Measurements from ENCODE around the gene TMEM123.

Gene TMEM123

GRCh38 chr11:102465696-102466095, 13.1 kb upstream of the TMEM123 start:
- Histone ChIP-seq H3K4me3 (ENCODE audit: severe bottlenecking) (no peak overlapping the region), H3K9me3 (ENCODE audit: severe bottlenecking) (no peaks in the 10 kb centered on the region), H3K27me3 (ENCODE audit: insufficient read depth, poor library complexity, severe bottlenecking) (no peaks in the 10 kb centered on the region), H3K4me1 (ENCODE audit: insufficient read depth, poor library complexity, severe bottlenecking) (peaks cover 25% of the 10 kb centered on the region), H3K27ac (ENCODE audit: poor library complexity, severe bottlenecking) (no peak overlapping the region), H3K36me3 (ENCODE audit: low read depth) (no peaks in the 10 kb centered on the region)
- no peak for ATAC-seq (ENCODE audit: low read depth)
- no peak for DNase-seq (ENCODE audit: low spot score)
- TF ChIP-seq, protein P1, sequence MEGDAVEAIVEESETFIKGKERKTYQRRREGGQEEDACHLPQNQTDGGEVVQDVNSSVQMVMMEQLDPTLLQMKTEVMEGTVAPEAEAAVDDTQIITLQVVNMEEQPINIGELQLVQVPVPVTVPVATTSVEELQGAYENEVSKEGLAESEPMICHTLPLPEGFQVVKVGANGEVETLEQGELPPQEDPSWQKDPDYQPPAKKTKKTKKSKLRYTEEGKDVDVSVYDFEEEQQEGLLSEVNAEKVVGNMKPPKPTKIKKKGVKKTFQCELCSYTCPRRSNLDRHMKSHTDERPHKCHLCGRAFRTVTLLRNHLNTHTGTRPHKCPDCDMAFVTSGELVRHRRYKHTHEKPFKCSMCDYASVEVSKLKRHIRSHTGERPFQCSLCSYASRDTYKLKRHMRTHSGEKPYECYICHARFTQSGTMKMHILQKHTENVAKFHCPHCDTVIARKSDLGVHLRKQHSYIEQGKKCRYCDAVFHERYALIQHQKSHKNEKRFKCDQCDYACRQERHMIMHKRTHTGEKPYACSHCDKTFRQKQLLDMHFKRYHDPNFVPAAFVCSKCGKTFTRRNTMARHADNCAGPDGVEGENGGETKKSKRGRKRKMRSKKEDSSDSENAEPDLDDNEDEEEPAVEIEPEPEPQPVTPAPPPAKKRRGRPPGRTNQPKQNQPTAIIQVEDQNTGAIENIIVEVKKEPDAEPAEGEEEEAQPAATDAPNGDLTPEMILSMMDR (IDR thresholded peaks at IDR 0.05; ENCODE audit: poor library complexity, severe bottlenecking): no peak

DNA sequence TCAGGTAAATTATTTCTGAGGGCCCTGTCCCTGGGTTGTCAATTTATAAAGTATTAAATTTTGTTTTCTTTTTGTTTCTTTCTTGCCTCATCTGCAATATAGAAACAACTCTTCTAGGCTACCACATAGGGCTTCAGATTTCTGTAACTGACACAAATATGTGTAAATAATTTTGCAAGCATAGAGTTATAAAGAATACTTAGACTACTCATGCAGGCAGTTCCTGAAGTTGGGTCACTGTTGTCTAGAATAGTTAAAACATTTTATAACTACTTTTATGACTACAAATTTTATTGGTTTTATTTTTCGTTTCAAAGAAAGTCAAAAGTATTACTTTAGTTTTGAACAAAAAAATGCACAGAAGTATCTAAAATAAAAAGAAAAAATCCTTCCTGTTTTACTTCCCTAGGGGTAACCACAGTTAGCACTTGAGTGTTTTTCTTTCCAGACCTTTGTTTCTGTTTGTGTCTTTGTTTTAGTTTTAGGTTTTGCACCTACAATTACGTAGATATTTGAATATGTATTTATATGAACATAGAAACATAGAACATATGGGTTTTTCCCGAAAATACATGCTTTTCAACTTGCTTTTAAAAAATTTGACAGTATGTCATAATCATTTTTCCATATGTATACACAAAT, 12.4 kb upstream of the TMEM123 start:
- DNase-seq (ENCODE audit: low spot score): no peak
- no peaks in the 10 kb centered on the region for H3K27me3 ChIP-seq (ENCODE audit: insufficient read depth, poor library complexity, severe bottlenecking)
- H3K9me3 ChIP-seq (ENCODE audit: severe bottlenecking): no peaks in the 10 kb centered on the region
- peaks cover 25% of the 10 kb centered on the region for H3K4me1 ChIP-seq (ENCODE audit: insufficient read depth, poor library complexity, severe bottlenecking)
- TF ChIP-seq, protein P1 (IDR thresholded peaks at IDR 0.05; ENCODE audit: poor library complexity, severe bottlenecking): no peak
- H3K4me3 ChIP-seq (ENCODE audit: severe bottlenecking): no peak overlapping the region
- ATAC-seq (ENCODE audit: low read depth): no peak
- no peak overlapping the region for H3K27ac ChIP-seq (ENCODE audit: poor library complexity, severe bottlenecking)
- no peaks in the 10 kb centered on the region for H3K36me3 ChIP-seq (ENCODE audit: low read depth)

- DNase-seq (ENCODE audit: low spot score): no peak
- no peak for ATAC-seq (ENCODE audit: low read depth)
- Histone ChIP-seq H3K4me3 (ENCODE audit: severe bottlenecking) (no peak overlapping the region), H3K27me3 (ENCODE audit: insufficient read depth, poor library complexity, severe bottlenecking) (no peaks in the 10 kb centered on the region), H3K36me3 (ENCODE audit: low read depth) (no peaks in the 10 kb centered on the region), H3K4me1 (ENCODE audit: insufficient read depth, poor library complexity, severe bottlenecking) (peaks cover 19% of the 10 kb centered on the region), H3K9me3 (ENCODE audit: severe bottlenecking) (no peaks in the 10 kb centered on the region), H3K27ac (ENCODE audit: poor library complexity, severe bottlenecking) (no peak overlapping the region)
- TF ChIP-seq, protein P1 (IDR thresholded peaks at IDR 0.05; ENCODE audit: poor library complexity, severe bottlenecking): no peak
Measured at GRCh38 chr11:102464037-102464436, 11.5 kb upstream of the TMEM123 start.

DNA sequence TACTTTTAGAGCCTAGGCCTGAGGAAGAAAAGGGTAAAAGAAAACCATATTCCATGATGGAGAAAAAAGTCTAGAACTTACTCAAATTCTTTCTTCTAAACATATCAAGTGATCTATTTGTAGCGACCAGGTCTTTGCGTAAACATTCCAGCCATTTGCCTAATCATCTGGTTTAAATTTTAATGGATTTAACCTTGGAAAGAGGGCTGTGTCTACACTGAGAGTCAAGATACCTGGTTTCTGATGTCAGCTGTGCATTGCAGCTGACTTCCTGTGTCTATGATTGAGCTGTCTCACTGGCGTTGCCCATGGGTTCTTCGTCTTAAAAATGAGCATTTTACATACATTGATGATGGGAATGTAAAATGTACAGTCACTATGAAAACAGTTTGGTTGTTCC, 10.0 kb upstream of the TMEM123 start:
- Histone ChIP-seq H3K4me1 (ENCODE audit: insufficient read depth, poor library complexity, severe bottlenecking) (peaks cover 9% of the 10 kb centered on the region), H3K27ac (ENCODE audit: poor library complexity, severe bottlenecking) (no peak overlapping the region), H3K27me3 (ENCODE audit: insufficient read depth, poor library complexity, severe bottlenecking) (no peaks in the 10 kb centered on the region), H3K9me3 (ENCODE audit: severe bottlenecking) (no peaks in the 10 kb centered on the region), H3K4me3 (ENCODE audit: severe bottlenecking) (no peak overlapping the region), H3K36me3 (ENCODE audit: low read depth) (no peaks in the 10 kb centered on the region)
- no peak for DNase-seq (ENCODE audit: low spot score)
- TF ChIP-seq, protein P1 (IDR thresholded peaks at IDR 0.05; ENCODE audit: poor library complexity, severe bottlenecking): no peak
- ATAC-seq (ENCODE audit: low read depth): no peak

DNA sequence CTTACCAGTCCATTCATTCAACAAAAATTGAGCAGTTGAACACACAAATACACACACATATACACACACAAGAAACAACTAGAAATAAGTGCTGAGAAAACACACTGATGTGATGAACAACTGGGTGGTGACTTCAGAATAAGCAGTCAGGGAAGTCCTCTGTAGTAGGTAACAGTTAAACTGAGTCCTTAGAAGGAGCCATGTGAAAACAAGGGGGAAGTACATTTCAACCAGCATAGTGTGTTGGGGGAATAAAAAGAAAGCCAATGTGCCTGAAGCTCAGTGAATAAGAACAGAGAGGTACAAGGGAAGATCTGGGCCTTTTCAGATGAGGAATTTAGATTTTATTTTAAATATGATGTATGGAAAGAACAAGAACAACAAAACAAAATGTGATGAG, 6.8 kb upstream of the TMEM123 start:
- Histone ChIP-seq H3K4me3 (ENCODE audit: severe bottlenecking) (no peak overlapping the region), H3K9me3 (ENCODE audit: severe bottlenecking) (no peaks in the 10 kb centered on the region), H3K27ac (ENCODE audit: poor library complexity, severe bottlenecking) (no peak overlapping the region), H3K36me3 (ENCODE audit: low read depth) (no peaks in the 10 kb centered on the region), H3K4me1 (ENCODE audit: insufficient read depth, poor library complexity, severe bottlenecking) (peaks cover 10% of the 10 kb centered on the region), H3K27me3 (ENCODE audit: insufficient read depth, poor library complexity, severe bottlenecking) (no peaks in the 10 kb centered on the region)
- DNase-seq (ENCODE audit: low spot score) (no peak), ATAC-seq (ENCODE audit: low read depth) (no peak)
- TF ChIP-seq, protein P1 (IDR thresholded peaks at IDR 0.05; ENCODE audit: poor library complexity, severe bottlenecking): no peak

All from RWPE2 (cell line).